ENCODE data around the gene TTLL5.

DNA sequence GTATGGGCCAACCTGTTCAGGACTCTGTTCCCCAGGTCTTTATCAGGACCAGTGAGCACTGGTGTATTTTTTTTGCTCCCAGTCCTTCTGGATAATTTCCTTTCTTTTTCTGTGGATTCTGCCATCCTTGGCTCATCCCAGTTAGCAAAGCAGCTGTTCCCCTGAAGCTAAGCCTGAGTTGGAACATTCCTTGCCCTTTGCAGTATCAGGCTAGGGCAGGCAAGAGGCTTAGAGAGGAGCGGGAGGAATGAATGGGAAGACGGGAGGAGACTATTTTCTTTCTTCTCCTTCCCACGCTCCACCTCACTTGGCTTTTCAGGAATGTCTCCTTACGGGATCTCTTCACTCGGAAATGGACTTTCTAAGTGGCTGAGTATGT is 29.6 kb upstream of the TTLL5 start:
- TF ChIP-seq, protein P1, sequence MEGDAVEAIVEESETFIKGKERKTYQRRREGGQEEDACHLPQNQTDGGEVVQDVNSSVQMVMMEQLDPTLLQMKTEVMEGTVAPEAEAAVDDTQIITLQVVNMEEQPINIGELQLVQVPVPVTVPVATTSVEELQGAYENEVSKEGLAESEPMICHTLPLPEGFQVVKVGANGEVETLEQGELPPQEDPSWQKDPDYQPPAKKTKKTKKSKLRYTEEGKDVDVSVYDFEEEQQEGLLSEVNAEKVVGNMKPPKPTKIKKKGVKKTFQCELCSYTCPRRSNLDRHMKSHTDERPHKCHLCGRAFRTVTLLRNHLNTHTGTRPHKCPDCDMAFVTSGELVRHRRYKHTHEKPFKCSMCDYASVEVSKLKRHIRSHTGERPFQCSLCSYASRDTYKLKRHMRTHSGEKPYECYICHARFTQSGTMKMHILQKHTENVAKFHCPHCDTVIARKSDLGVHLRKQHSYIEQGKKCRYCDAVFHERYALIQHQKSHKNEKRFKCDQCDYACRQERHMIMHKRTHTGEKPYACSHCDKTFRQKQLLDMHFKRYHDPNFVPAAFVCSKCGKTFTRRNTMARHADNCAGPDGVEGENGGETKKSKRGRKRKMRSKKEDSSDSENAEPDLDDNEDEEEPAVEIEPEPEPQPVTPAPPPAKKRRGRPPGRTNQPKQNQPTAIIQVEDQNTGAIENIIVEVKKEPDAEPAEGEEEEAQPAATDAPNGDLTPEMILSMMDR (conservative IDR thresholded peaks at IDR 0.05; ENCODE audit: low read depth, low read length), result no peak
- TF ChIP-seq POLR2A (IDR thresholded peaks at IDR 0.05; ENCODE audit: low read depth, low read length) (no peak), RAD21 (IDR thresholded peaks at IDR 0.05; ENCODE audit: low read length) (no peak), RCOR1 (IDR thresholded peaks at IDR 0.05; ENCODE audit: insufficient replicate concordance, low read length) (no peak), MAZ (IDR thresholded peaks at IDR 0.05; ENCODE audit: borderline replicate concordance, low read depth, low read length) (no peak), FOS (IDR thresholded peaks at IDR 0.05; ENCODE audit: low read depth, low read length) (no peak), CHD1 (IDR thresholded peaks at IDR 0.05; ENCODE audit: low read depth, low read length) (no peak), CEBPB (IDR thresholded peaks at IDR 0.05; ENCODE audit: low read depth, low read length) (no peak), MXI1 (IDR thresholded peaks at IDR 0.05; ENCODE audit: borderline replicate concordance, low read depth, low read length) (no peak)
- TF ChIP-seq, protein P2, sequence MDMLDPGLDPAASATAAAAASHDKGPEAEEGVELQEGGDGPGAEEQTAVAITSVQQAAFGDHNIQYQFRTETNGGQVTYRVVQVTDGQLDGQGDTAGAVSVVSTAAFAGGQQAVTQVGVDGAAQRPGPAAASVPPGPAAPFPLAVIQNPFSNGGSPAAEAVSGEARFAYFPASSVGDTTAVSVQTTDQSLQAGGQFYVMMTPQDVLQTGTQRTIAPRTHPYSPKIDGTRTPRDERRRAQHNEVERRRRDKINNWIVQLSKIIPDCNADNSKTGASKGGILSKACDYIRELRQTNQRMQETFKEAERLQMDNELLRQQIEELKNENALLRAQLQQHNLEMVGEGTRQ (IDR thresholded peaks at IDR 0.05; ENCODE audit: low read depth, low read length), result no peak
